LNCaP clone FGC (cell line): Measurements from ENCODE around the gene CPNE1.

Source experiments
- DNase-seq: peaks from one replicate; pipeline ENCODE4 v3.0.0-alpha.2; 2011; ENCODE audit warnings: low read depth
- H3K4me3 ChIP-seq: 2 replicates; pipeline ENCODE4 v1.5.1; 2011; ENCODE audit warnings: mild to moderate bottlenecking, low read depth, low read length, control low read depth
- CTCF ChIP-seq: IDR thresholded peaks from 2 replicates; pipeline ENCODE4 v1.5.1; 2012; ENCODE audit warnings: mild to moderate bottlenecking; ENCODE audit not compliant: control insufficient read depth, insufficient read depth; ENCODE audit errors: extremely low read depth

The CPNE1 gene

GRCh38 chr20:35669681-35670080, 5.0 kb upstream of the CPNE1 start:
- TF ChIP-seq CTCF: no peak
- no peak for DNase-seq

GRCh38 chr20:35669221-35669620, 4.5 kb upstream of the CPNE1 start:
- no peak for DNase-seq
- TF ChIP-seq CTCF: no peak
- H3K4me3 ChIP-seq: no peak overlapping the region

More at GRCh38 chr20:35669681-35670080, 5.0 kb upstream of the CPNE1 start:
- no peak overlapping the region for H3K4me3 ChIP-seq

- no peak overlapping the region for H3K4me3 ChIP-seq
- TF ChIP-seq CTCF: no peak
- no peak for DNase-seq
Observed at GRCh38 chr20:35665949-35666288, 1.2 kb upstream of the CPNE1 start.

GRCh38 chr20:35663516-35664465, 909 bp downstream of the CPNE1 start:
- DNase-seq: peak; percentile 38

GRCh38 chr20:35662551-35662950, 2.1 kb downstream of the CPNE1 start:
- no peak for TF ChIP-seq CTCF
- H3K4me3 ChIP-seq: peak overlapping the region; percentile 81
- DNase-seq: no peak

More at GRCh38 chr20:35663516-35664465, 909 bp downstream of the CPNE1 start:
- TF ChIP-seq CTCF: no peak
- H3K4me3 ChIP-seq: peak overlapping the region; percentile 81

- no peak for TF ChIP-seq CTCF
- no peak overlapping the region for H3K4me3 ChIP-seq
- no peak for DNase-seq
Observed at GRCh38 chr20:35661908-35662307, 2.8 kb downstream of the CPNE1 start.
